Epithelial cell of esophagus (primary cell): ENCODE data around the gene ZNRF1.
"Not testable (repeated sequence)": the region's sequence is repeated elsewhere in the genome, so short reads cannot be mapped to it uniquely, and the experiment has no call there.

Experiments used
- DNase-seq: peaks from one replicate; pipeline ENCODE4 v3.0.0; 2010; ENCODE audit warnings: low read depth
- H3K4me3 ChIP-seq: 2 replicates; pipeline ENCODE4 v1.5.1; 2011; ENCODE audit warnings: mild to moderate bottlenecking, low read length, control low read depth
- CTCF ChIP-seq: IDR thresholded peaks from 2 replicates; pipeline ENCODE4 v1.5.1; 2011; ENCODE audit warnings: low read depth, mild to moderate bottlenecking, low read length, control low read depth, inconsistent platforms; ENCODE audit not compliant: insufficient read depth; ENCODE audit errors: missing control alignments

ZNRF1 gene

GRCh38 chr16:74975591-74975990, 23.2 kb upstream of the ZNRF1 start:
- H3K4me3 ChIP-seq, result no peak overlapping the region
- DNase-seq, result no peak
- TF ChIP-seq CTCF, result no peak

GRCh38 chr16:74982256-74982655, 16.6 kb upstream of the ZNRF1 start:
- TF ChIP-seq CTCF, result no peak
- no peak overlapping the region for H3K4me3 ChIP-seq
- DNase-seq, result no peak

GRCh38 chr16:74984194-74984528, 14.7 kb upstream of the ZNRF1 start:
- TF ChIP-seq CTCF, result no peak
- peak overlapping the region; percentile 86 for H3K4me3 ChIP-seq
- DNase-seq, result no peak

GRCh38 chr16:74984529-74985296, 14.1 kb upstream of the ZNRF1 start, which contains the start of gene WDR59:
Gene WDR59, minus strand, starts transcription at chr16:74985123. Its CDS starts 106 bp downstream, at chr16:74985017.
- no peak for TF ChIP-seq CTCF
- H3K4me3 ChIP-seq, result peak within 1 kb of the TSS; percentile 86
- DNase-seq, result peak; percentile 100

GRCh38 chr16:74987027-74987681, 11.7 kb upstream of the ZNRF1 start:
- peak; percentile 41 for DNase-seq
- H3K4me3 ChIP-seq, result no peak overlapping the region

GRCh38 chr16:74989864-74990263, 9.0 kb upstream of the ZNRF1 start:
- not testable (repeated sequence) for H3K4me3 ChIP-seq, DNase-seq

More at GRCh38 chr16:74987027-74987681, 11.7 kb upstream of the ZNRF1 start:
- no peak for TF ChIP-seq CTCF

- no peak for TF ChIP-seq CTCF
- no peak for DNase-seq
- no peak overlapping the region for H3K4me3 ChIP-seq
Measured at GRCh38 chr16:74990832-74991231, 8.0 kb upstream of the ZNRF1 start.
